HepG2 (cell line): ENCODE results near the gene PAN3. TPM values are rescaled to one million over a fixed set of nuclear protein-coding genes. Genes with fewer than 3 reads are reported as not detected.

Experiments used
- ARNT2 ChIP-seq: sonication (generic); formaldehyde crosslinking; IDR thresholded peaks from 2 replicates; pipeline ENCODE4 v1.8.0; 2022; ENCODE audit warnings: mild to moderate bottlenecking, low read depth, missing genetic modification reagents, moderate library complexity
- ATF7-NPFF ChIP-seq: sonication (generic); formaldehyde crosslinking; IDR thresholded peaks from 2 replicates; pipeline ENCODE4 v1.8.1; 2023; ENCODE audit warnings: mild to moderate bottlenecking, low read depth, missing genetic modification reagents, moderate library complexity
- CREB1 ChIP-seq, 2 experiments: fragments of 450-650 bp in 1 of 2; IDR thresholded peaks; 2 replicates each; pipeline ENCODE4 v1.6.1; 2016 to 2017; ENCODE audit warnings: control low read depth in 1 of 2, mild to moderate bottlenecking in 1 of 2, missing compliant biosample characterization in 1 of 2, missing genetic modification characterization in 1 of 2
- GATA4 ChIP-seq: sonication (generic); IDR thresholded peaks from 2 replicates; pipeline ENCODE4 v1.6.1; 2016; ENCODE audit warnings: antibody characterized with exemption, low read depth, borderline replicate concordance
- KDM6A ChIP-seq: IDR thresholded peaks from 2 replicates; pipeline ENCODE4 v1.6.1; 2016; ENCODE audit warnings: low read depth
- KLF12 ChIP-seq: sonication (generic); formaldehyde crosslinking; IDR thresholded peaks from 2 replicates; pipeline ENCODE4 v1.4.0; 2020; ENCODE audit warnings: missing genetic modification reagents, borderline replicate concordance
- SNRNP70 ChIP-seq: fragments of 200-400 bp; formaldehyde crosslinking; IDR thresholded peaks from 2 replicates; pipeline ENCODE4 v1.6.1; 2017; ENCODE audit warnings: mild to moderate bottlenecking, low read depth, low read length, moderate library complexity
- ZBTB4 ChIP-seq: sonication (generic); formaldehyde crosslinking; IDR thresholded peaks from 2 replicates; pipeline ENCODE4 v1.4.0; 2020; ENCODE audit warnings: missing genetic modification reagents, mild to moderate bottlenecking, borderline replicate concordance
- ZNF720 ChIP-seq: sonication (generic); formaldehyde crosslinking; IDR thresholded peaks from 2 replicates; pipeline ENCODE4 v1.4.0; 2020; ENCODE audit warnings: missing genetic modification reagents
- polyA plus RNA-seq, 8 experiments: library from polyadenylated mRNA; depleted of rRNA in 3 of 8; stranded (reverse) in 7 of 8; unstranded in 1 of 8; fragments of >200 nt; fragmentation: Illumina TruSeq in 4 of 8; extraction: Trizol in 4 of 8; gene quantifications; 2 replicates each; pipeline versions ENCODE4 v1.2.1 to v1.2.3, GENCODE V29; 2011 to 2016; ENCODE audit warnings: low read depth in 4 of 8, missing spikeins in 1 of 8, mixed read lengths in 1 of 8; ENCODE audit not compliant: insufficient read depth in 1 of 8
- total RNA-seq, 5 experiments: library from RNA; depleted of rRNA; stranded (reverse); fragments of >200 nt; fragmentation: Illumina TruSeq; extraction: Trizol; gene quantifications; 2 replicates each; pipeline ENCODE4 v1.2.3, GENCODE V29; 2016; ENCODE audit warnings: low read depth in 1 of 5
- TF ChIP-seq, protein P1 (sequence below): sonication (generic); formaldehyde crosslinking; IDR thresholded peaks from 2 replicates; pipeline ENCODE4 v1.5.0; 2020; ENCODE audit warnings: missing genetic modification reagents, mild to moderate bottlenecking, borderline replicate concordance
- TF ChIP-seq, protein P2 (sequence below): sonication (generic); formaldehyde crosslinking; IDR thresholded peaks from 2 replicates; pipeline ENCODE4 v1.9.0; 2022; ENCODE audit warnings: missing genetic modification reagents, mild to moderate bottlenecking, borderline replicate concordance

The PAN3 gene
- total and polyA plus RNA-seq, 2 of the 13 experiments (the other 11 are each of a cell fraction or from before 2014, with no cell fraction given): 9.7 to 10.6 TPM

- TF ChIP-seq, protein P1, sequence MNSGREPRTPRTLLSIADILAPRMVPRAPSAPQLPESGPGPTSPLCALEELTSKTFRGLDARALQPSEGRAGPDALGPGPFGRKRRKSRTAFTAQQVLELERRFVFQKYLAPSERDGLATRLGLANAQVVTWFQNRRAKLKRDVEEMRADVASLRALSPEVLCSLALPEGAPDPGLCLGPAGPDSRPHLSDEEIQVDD (CRISPR knock-in tag): no peak
- TF ChIP-seq ZNF720 (CRISPR knock-in tag) (no peak), CREB1 (IDR thresholded peaks at IDR 0.05) (no peak), CREB1 (CRISPR knock-in tag; IDR thresholded peaks at IDR 0.05) (no peak), ATF7-NPFF (CRISPR knock-in tag) (no peak), SNRNP70 (no peak), KLF12 (CRISPR knock-in tag) (no peak), ARNT2 (CRISPR knock-in tag) (no peak), KDM6A (CRISPR knock-in tag) (no peak), GATA4 (no peak), ZBTB4 (CRISPR knock-in tag) (no peak)
- TF ChIP-seq, protein P2, sequence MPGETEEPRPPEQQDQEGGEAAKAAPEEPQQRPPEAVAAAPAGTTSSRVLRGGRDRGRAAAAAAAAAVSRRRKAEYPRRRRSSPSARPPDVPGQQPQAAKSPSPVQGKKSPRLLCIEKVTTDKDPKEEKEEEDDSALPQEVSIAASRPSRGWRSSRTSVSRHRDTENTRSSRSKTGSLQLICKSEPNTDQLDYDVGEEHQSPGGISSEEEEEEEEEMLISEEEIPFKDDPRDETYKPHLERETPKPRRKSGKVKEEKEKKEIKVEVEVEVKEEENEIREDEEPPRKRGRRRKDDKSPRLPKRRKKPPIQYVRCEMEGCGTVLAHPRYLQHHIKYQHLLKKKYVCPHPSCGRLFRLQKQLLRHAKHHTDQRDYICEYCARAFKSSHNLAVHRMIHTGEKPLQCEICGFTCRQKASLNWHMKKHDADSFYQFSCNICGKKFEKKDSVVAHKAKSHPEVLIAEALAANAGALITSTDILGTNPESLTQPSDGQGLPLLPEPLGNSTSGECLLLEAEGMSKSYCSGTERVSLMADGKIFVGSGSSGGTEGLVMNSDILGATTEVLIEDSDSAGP (CRISPR knock-in tag): no peak
These were observed 60.7 kb downstream of the PAN3 start (continued) for GRCh38 chr13:28199089-28199488.
